Mesendoderm (in vitro differentiated cells): ENCODE results near the gene FOXP1.

ENCODE experiments used
- DNase-seq: peaks from one replicate; pipeline ENCODE4 v3.0.0; 2013
- H2AK5ac ChIP-seq: 2 replicates; pipeline ENCODE4 v1.6.1; 2013; ENCODE audit warnings: low read length, inconsistent platforms
- H2BK120ac ChIP-seq: 2 replicates; pipeline ENCODE4 v1.6.1; 2013; ENCODE audit warnings: low read depth, mild to moderate bottlenecking, low read length, moderate library complexity, mixed read lengths
- H2BK15ac ChIP-seq: replicated peaks from 2 replicates; pipeline ENCODE4 v1.6.1; 2013; ENCODE audit warnings: low read depth, mild to moderate bottlenecking, moderate library complexity
- H2BK5ac ChIP-seq: 2 replicates; pipeline ENCODE4 v1.6.1; 2013; ENCODE audit warnings: low read length, inconsistent platforms
- H3K18ac ChIP-seq: 2 replicates; pipeline ENCODE4 v1.6.1; 2013; ENCODE audit warnings: mild to moderate bottlenecking, low read length, mixed read lengths
- H3K23ac ChIP-seq: one replicate; pipeline ENCODE4 v1.6.1; 2013; ENCODE audit warnings: low read length
- H3K27ac ChIP-seq: 2 replicates; pipeline ENCODE4 v1.5.1; 2013; ENCODE audit warnings: low read depth, mild to moderate bottlenecking, inconsistent platforms, low read length, moderate library complexity
- H3K27me3 ChIP-seq: 2 replicates; pipeline ENCODE4 v1.6.1; 2013; ENCODE audit warnings: low read length, control low read depth, mild to moderate bottlenecking, inconsistent platforms; ENCODE audit not compliant: insufficient read depth, poor library complexity
- H3K36me3 ChIP-seq: 2 replicates; pipeline ENCODE4 v1.6.1; 2013; ENCODE audit warnings: low read length, inconsistent platforms; ENCODE audit not compliant: control insufficient read depth, insufficient read depth
- H3K4ac ChIP-seq: one replicate; pipeline ENCODE4 v1.6.1; 2013; ENCODE audit warnings: low read depth, mild to moderate bottlenecking, low read length, moderate library complexity
- H3K4me1 ChIP-seq: 2 replicates; pipeline ENCODE4 v1.6.1; 2013; ENCODE audit warnings: low read depth, low read length, inconsistent platforms; ENCODE audit not compliant: control insufficient read depth
- H3K4me2 ChIP-seq: 2 replicates; pipeline ENCODE4 v1.6.1; 2013; ENCODE audit warnings: low read length
- H3K4me3 ChIP-seq: 2 replicates; pipeline ENCODE4 v1.5.1; 2013; ENCODE audit warnings: mild to moderate bottlenecking, low read length
- H3K56ac ChIP-seq: one replicate; pipeline ENCODE4 v1.6.1; 2013; ENCODE audit warnings: low read length
- H3K79me1 ChIP-seq: 2 replicates; pipeline ENCODE4 v1.6.1; 2013; ENCODE audit warnings: low read length, inconsistent platforms
- H3K79me2 ChIP-seq: 2 replicates; pipeline ENCODE4 v1.6.1; 2013; ENCODE audit warnings: mild to moderate bottlenecking, low read length; ENCODE audit not compliant: control insufficient read depth, insufficient read depth
- H3K9ac ChIP-seq: 2 replicates; pipeline ENCODE4 v1.6.1; 2013; ENCODE audit warnings: low read length, inconsistent platforms
- H4K5ac ChIP-seq: one replicate; pipeline ENCODE4 v1.6.1; 2013; ENCODE audit warnings: low read length
- H4K8ac ChIP-seq: one replicate; pipeline ENCODE4 v1.6.1; 2013; ENCODE audit warnings: low read depth, mild to moderate bottlenecking, control low read depth, low read length, moderate library complexity
- WGBS: extraction: QIAGEN DNeasy Blood & Tissue Kit; methylation state at CpG from one replicate; pipeline ENCODE4 v1.1.7; 2013; ENCODE audit warnings: low lambda C conversion rate, missing lambda C conversion rate; ENCODE audit not compliant: insufficient coverage; ENCODE audit errors: extremely low coverage; 5-methylcytosine and 5-hydroxymethylcytosine counted together

Gene FOXP1

DNA sequence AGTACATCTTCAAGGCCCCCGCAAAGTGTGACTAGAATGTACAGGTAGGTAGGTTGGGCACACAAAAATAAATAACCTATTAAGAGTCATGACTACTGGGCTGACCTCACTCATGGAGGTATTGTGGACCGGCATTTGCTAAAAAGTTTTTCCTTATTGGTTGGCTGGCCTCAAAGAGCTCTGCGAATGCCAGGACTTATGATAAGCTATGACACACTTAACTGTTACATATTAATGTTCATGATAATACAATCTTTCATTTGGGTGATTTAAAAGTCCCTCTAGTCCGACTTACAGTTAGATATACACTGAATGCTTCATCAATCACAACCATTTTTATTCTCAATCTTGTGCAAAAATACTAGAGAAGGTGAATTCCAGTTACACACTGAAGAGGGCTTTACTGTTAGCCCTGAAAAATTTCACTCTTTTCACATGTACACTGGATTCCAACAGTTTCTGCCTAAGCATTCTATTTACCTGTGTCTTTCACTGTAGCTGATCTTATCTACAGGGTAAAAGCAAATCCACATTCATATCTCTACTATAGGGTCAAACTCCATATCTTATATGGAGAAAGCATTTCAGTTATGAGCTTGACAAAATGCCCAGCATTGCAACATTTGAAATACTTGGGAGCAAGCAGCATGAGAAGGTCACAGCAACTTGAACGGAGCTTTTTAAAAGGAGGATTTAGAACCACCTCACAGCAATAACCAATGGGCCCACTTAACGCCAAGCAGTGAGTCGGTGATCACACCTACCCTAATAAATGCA, 329.1 kb downstream of the FOXP1 start:
- Histone ChIP-seq H3K4me3 (no peak overlapping the region), H3K4ac (no peak overlapping the region), H3K9ac (no peak overlapping the region), H3K23ac (no peak overlapping the region), H2BK120ac (no peak overlapping the region), H3K27me3 (no peaks in the 10 kb centered on the region), H3K56ac (no peak overlapping the region), H4K5ac (no peak overlapping the region), H2BK15ac (no peak overlapping the region), H2BK5ac (no peak overlapping the region), H2AK5ac (no peak overlapping the region), H3K79me2 (no peaks in the 10 kb centered on the region), H4K8ac (no peak overlapping the region), H3K4me2 (no peak overlapping the region), H3K79me1 (no peaks in the 10 kb centered on the region), H3K27ac (no peak overlapping the region), H3K36me3 (no peaks in the 10 kb centered on the region), H3K4me1 (peaks cover 3% of the 10 kb centered on the region), H3K18ac (no peak overlapping the region)
- no peak for DNase-seq
- WGBS: no CpG with 5 or more reads among the region's 7 CpGs

DNA sequence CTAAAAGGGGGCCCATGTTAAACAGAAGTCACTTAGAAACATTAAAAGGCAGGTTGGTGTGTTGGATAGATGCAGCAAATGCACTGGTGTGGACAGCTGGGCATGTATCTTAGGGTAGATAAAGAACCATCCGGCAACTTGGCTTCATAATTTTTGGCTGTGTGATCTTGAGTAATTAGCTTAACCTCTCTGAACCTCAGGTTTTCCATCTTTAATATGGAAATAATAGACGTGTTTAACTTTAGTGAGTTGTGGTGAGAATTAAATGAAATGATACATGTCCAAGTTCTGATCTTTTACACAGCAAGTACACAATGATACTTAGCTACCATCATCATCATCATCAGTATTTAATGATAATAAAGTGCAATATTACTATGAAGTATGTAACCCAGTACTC, 330.4 kb downstream of the FOXP1 start:
- Histone ChIP-seq H3K4me2 (no peak overlapping the region), H2BK15ac (no peak overlapping the region), H3K4me3 (no peak overlapping the region), H3K56ac (no peak overlapping the region), H3K79me2 (no peaks in the 10 kb centered on the region), H3K9ac (no peak overlapping the region), H3K27me3 (no peaks in the 10 kb centered on the region), H2AK5ac (no peak overlapping the region), H4K8ac (no peak overlapping the region), H3K36me3 (no peaks in the 10 kb centered on the region), H3K18ac (no peak overlapping the region), H2BK120ac (no peak overlapping the region), H4K5ac (no peak overlapping the region), H3K27ac (no peak overlapping the region), H3K23ac (no peak overlapping the region), H3K79me1 (no peaks in the 10 kb centered on the region), H3K4ac (no peak overlapping the region), H2BK5ac (no peak overlapping the region), H3K4me1 (peaks cover 3% of the 10 kb centered on the region)
- no peak for DNase-seq
- WGBS: no CpG with 5 or more reads among the region's 2 CpGs

DNA sequence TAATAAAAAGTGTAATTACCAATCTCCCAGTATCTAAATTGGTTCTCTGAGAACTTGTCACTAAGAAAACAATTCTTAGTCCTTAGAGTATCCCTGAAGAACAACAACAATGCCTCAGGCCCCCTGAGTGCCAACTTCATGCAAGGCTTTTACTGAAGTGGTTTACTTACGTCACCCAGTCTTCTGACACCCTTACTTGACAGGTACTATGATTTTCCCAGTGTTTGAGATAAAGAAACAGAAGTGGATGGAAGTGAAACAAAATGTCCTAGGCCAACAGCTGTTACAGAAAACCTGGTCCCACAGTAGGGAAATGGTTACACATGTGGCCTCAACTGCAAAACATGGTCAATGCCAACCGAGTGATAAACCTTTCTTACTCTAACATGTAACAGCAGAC, 331.1 kb downstream of the FOXP1 start:
- H2BK120ac ChIP-seq: no peak overlapping the region
- H3K36me3 ChIP-seq: no peaks in the 10 kb centered on the region
- H2BK15ac ChIP-seq: no peak overlapping the region
- no peak overlapping the region for H4K5ac ChIP-seq
- no peak for DNase-seq
- no peak overlapping the region for H3K18ac ChIP-seq
- no peak overlapping the region for H2AK5ac ChIP-seq
- H3K79me2 ChIP-seq: no peaks in the 10 kb centered on the region
- H3K79me1 ChIP-seq: no peaks in the 10 kb centered on the region
- no peak overlapping the region for H3K23ac ChIP-seq
- H3K9ac ChIP-seq: no peak overlapping the region
- H3K4me2 ChIP-seq: no peak overlapping the region
- H2BK5ac ChIP-seq: no peak overlapping the region
- no CpG with 5 or more reads among the region's 2 CpGs for WGBS
- no peak overlapping the region for H3K56ac ChIP-seq
- no peak overlapping the region for H3K27ac ChIP-seq
- no peak overlapping the region for H3K4ac ChIP-seq
- peaks cover 3% of the 10 kb centered on the region for H3K4me1 ChIP-seq
- no peak overlapping the region for H3K4me3 ChIP-seq
- H3K27me3 ChIP-seq: no peaks in the 10 kb centered on the region
- H4K8ac ChIP-seq: no peak overlapping the region

DNA sequence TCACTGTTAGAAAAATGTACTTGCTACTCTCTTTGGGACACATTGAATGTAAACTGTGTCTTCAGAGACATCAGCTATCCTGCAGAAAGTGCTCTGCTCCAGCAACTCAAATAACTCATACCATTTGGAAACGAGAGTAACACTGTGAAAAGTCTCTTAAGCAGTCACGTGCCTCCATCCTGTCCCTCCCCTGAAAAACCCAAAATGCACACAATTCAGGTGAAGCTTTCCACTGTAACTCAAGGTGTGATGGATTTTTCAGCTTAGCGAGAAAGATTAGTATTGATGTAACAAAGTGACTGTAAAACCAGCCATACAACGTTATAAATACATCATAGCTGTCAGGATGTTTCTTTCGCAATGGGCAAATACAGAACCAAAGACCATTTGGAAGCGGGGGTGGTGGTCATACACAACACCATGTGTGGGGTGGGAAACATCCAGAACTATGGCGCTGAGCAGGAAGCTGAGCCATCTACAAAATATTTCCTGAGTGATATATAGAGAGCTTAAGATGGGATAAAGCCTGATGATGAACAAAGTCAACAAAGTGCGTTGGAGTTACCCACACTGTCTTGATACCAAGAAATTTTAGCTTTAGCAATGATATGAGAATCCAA, 332.3 kb downstream of the FOXP1 start:
- Histone ChIP-seq H4K5ac (no peak overlapping the region), H3K56ac (no peak overlapping the region), H3K9ac (no peak overlapping the region), H2BK5ac (no peak overlapping the region), H2BK120ac (no peak overlapping the region), H3K36me3 (no peaks in the 10 kb centered on the region), H2AK5ac (no peak overlapping the region), H2BK15ac (no peak overlapping the region), H3K27ac (no peak overlapping the region), H3K4me2 (no peak overlapping the region), H3K79me1 (no peaks in the 10 kb centered on the region), H3K18ac (no peak overlapping the region), H3K4me3 (no peak overlapping the region), H4K8ac (no peak overlapping the region), H3K27me3 (no peaks in the 10 kb centered on the region), H3K23ac (no peak overlapping the region), H3K79me2 (no peaks in the 10 kb centered on the region), H3K4ac (no peak overlapping the region), H3K4me1 (peaks cover 5% of the 10 kb centered on the region)
- no CpG with 5 or more reads among the region's 8 CpGs for WGBS
- no peak for DNase-seq

DNA sequence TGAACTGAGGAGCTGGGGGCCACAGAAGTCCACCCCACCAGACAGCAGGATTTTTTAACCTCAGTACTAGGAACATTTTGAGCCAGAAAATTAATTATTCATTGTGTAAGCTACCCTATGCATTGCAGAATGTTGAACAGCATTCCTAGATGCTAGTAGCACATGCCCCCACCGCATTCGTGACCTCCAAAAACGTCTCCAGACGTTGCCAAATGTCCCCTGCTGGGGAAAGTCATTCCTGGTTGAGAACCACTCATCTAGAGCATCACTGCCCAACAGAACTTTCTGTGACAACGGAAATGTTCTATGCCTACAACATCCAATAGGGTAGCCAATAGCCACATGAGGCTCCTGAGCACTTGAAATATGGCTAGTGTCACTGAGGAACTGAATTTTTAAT, 333.5 kb downstream of the FOXP1 start:
- Histone ChIP-seq H3K23ac (no peak overlapping the region), H3K27ac (no peak overlapping the region), H3K4ac (no peak overlapping the region), H3K4me1 (peaks cover 3% of the 10 kb centered on the region), H3K4me3 (no peak overlapping the region), H3K36me3 (no peaks in the 10 kb centered on the region), H3K56ac (no peak overlapping the region), H2BK5ac (no peak overlapping the region), H3K18ac (no peak overlapping the region), H4K8ac (no peak overlapping the region), H4K5ac (no peak overlapping the region), H3K79me2 (no peaks in the 10 kb centered on the region), H3K79me1 (no peaks in the 10 kb centered on the region), H3K27me3 (no peaks in the 10 kb centered on the region), H2AK5ac (no peak overlapping the region), H3K4me2 (no peak overlapping the region), H2BK120ac (no peak overlapping the region), H3K9ac (no peak overlapping the region), H2BK15ac (no peak overlapping the region)
- WGBS: no CpG with 5 or more reads among the region's 5 CpGs
- DNase-seq: no peak

DNA sequence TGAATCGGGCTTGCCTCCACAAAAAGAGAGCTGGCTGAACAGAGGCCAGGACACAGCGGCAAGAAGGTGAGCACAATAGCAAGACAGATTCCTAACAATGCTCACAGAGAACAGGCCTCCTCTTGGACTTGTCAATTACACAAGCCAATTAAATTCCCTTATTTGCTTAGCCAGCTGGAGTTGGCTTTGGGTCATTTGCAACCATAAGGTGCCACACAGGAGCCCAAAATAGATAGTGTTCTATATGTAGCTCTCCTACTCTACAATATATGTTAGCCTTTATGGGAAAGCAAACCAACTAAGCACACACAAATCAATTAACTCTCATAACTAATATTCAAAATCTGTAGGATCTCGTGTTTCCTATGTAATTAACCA, 335.6 kb downstream of the FOXP1 start:
- Histone ChIP-seq H2BK120ac (no peak overlapping the region), H4K5ac (no peak overlapping the region), H3K56ac (no peak overlapping the region), H3K79me2 (no peaks in the 10 kb centered on the region), H2BK15ac (no peak overlapping the region), H3K9ac (no peak overlapping the region), H3K36me3 (no peaks in the 10 kb centered on the region), H3K4ac (no peak overlapping the region), H3K27me3 (no peaks in the 10 kb centered on the region), H3K23ac (no peak overlapping the region), H3K79me1 (no peaks in the 10 kb centered on the region), H3K4me1 (peaks cover 4% of the 10 kb centered on the region), H3K27ac (no peak overlapping the region), H4K8ac (no peak overlapping the region), H2BK5ac (no peak overlapping the region), H3K4me3 (no peak overlapping the region), H2AK5ac (no peak overlapping the region), H3K18ac (no peak overlapping the region), H3K4me2 (no peak overlapping the region)
- no peak for DNase-seq
- no CpG with 5 or more reads among the region's 3 CpGs for WGBS
